Measurements from ENCODE around the gene EFHD1. TPM values are rescaled to one million over a fixed set of nuclear protein-coding genes. Genes with fewer than 3 reads are reported as not detected.

The EFHD1 gene
- total and polyA plus RNA-seq, 9 of the 15 experiments (the other 6 are each of a cell fraction or from before 2014, with no cell fraction given), result 0.66 to 9.1 (median 2.0) TPM

- Histone ChIP-seq H3K4me1 (replicated peaks in 1 of 2; ENCODE audit: control insufficient read depth in 2 of 2, insufficient read depth in 2 of 2, low read length in 2 of 2) (peaks cover 0 to 3% of the 10 kb centered on the region in 2 experiments; a peak in 3 of 5 replicates), H3K9me1 (ENCODE audit: control insufficient read depth, insufficient read depth, low read length) (no peaks in the 10 kb centered on the region), H3K9ac (ENCODE audit: insufficient read depth in 1 of 2, low read depth in 2 of 2, low read length in 2 of 2) (no peak overlapping the region), H3K27ac (ENCODE audit: extremely low read depth, low read depth, low read length) (no peak overlapping the region), H3K4me3 (no peak overlapping the region), H3K27me3 (ENCODE audit: control insufficient read depth in 2 of 2, insufficient read depth in 2 of 2, low read length in 2 of 2) (no peaks in the 10 kb centered on the region), H3K36me3 (ENCODE audit: control insufficient read depth, insufficient read depth, low read length) (no peaks in the 10 kb centered on the region), H3K79me2 (ENCODE audit: control insufficient read depth, insufficient read depth, low read length) (no peaks in the 10 kb centered on the region), H2AFZ (ENCODE audit: low read depth, low read length) (peak overlapping the region; percentile 66), H4K20me1 (replicated peaks; ENCODE audit: control insufficient read depth, insufficient read depth, low read length) (no peaks in the 10 kb centered on the region), H3K9me3 (replicated peaks; ENCODE audit: control insufficient read depth, insufficient read depth, low read depth, low read length) (no peaks in the 10 kb centered on the region), H3K4me2 (ENCODE audit: insufficient read depth, low read length) (no peak overlapping the region)
- DNase-seq (ENCODE audit: extremely low read depth in 1 of 4, low spot score in 3 of 4) (peak; percentile 62 to 71 (median 70)), FAIRE-seq (peak; percentile 40), ATAC-seq (peak; percentile 95)
- intact Hi-C loops (cut with micrococcal nuclease) (no loop called here), in situ Hi-C loops (cut with MboI) (loop anchor here (25.0 kb wide), 1 partner anchor 651 kb away; the partner anchor contains the start of gene ATG16L1)
- CTCF ChIA-PET (ENCODE audit: low intra/inter-chr PET ratio), result no interaction called here
- WGBS (ENCODE audit: insufficient coverage, low coverage, missing lambda C conversion rate), result 2% methylated on average over 8 of the region's 9 CpGs
- POLR2A ChIA-PET, result interaction anchor here (0.7 to 0.8 kb wide), 2 partner anchors 97 to 202 kb away, joined by 3 to 4 read pairs; no protein-coding TSS in a partner anchor
- BruUV-seq (replicated peaks), result no TSS peak
- no peak for TF ChIP-seq ZFP30 (CRISPR knock-in tag; IDR thresholded peaks at IDR 0.05; ENCODE audit: borderline replicate concordance)
- no peak for TF ChIP-seq KDM2B (CRISPR knock-in tag; IDR thresholded peaks at IDR 0.05)
- TF ChIP-seq KHSRP (IDR thresholded peaks at IDR 0.05), result no peak
- no peak for TF ChIP-seq HBP1 (CRISPR knock-in tag; IDR thresholded peaks at IDR 0.05)
- TF ChIP-seq ZBTB11 (CRISPR knock-in tag; IDR thresholded peaks at IDR 0.05), result no peak
- TF ChIP-seq MYC (IDR thresholded peaks at IDR 0.05; ENCODE audit: low read depth, low read length), result 0 out of 2 replicates have a peak, but pooled peaks have one; percentile 44
- no peak for TF ChIP-seq MYC (CRISPR knock-in tag; IDR thresholded peaks at IDR 0.05; ENCODE audit: borderline replicate concordance, low read depth)
- no peak for TF ChIP-seq ARID4B (CRISPR knock-in tag; IDR thresholded peaks at IDR 0.05)
Observed at GRCh38 chr2:232611559-232612218, 21.7 kb upstream of the EFHD1 start.

Measured in K562 (cell line).